Hepatocyte (in vitro differentiated cells): ENCODE measurements around the gene MBD6. TPM values are rescaled to one million over a fixed set of nuclear protein-coding genes. Genes with fewer than 3 reads are reported as not detected.

Source experiments
- DNase-seq: peaks from one replicate; pipeline ENCODE4 v3.0.0-alpha.2; 2016; ENCODE audit warnings: low spot score
- H2AFZ ChIP-seq: fragments of 200-600 bp; sonication (generic); 2 replicates; pipeline ENCODE4 v1.6.0; 2016; ENCODE audit warnings: antibody characterized with exemption, mild to moderate bottlenecking
- H3K27ac ChIP-seq: fragments of 200-600 bp; sonication (generic); 2 replicates; pipeline ENCODE4 v1.5.1; 2016; ENCODE audit warnings: mild to moderate bottlenecking
- H3K27me3 ChIP-seq: fragments of 200-600 bp; sonication (generic); 2 replicates; pipeline ENCODE4 v1.6.1; 2016
- H3K36me3 ChIP-seq: fragments of 200-600 bp; sonication (generic); replicated peaks from 2 replicates; pipeline ENCODE4 v1.5.1; 2016; ENCODE audit warnings: low read depth; ENCODE audit not compliant: insufficient read depth
- H3K4me1 ChIP-seq: fragments of 200-600 bp; sonication (generic); 2 replicates; pipeline ENCODE4 v1.5.1; 2016; ENCODE audit warnings: mild to moderate bottlenecking, moderate library complexity; ENCODE audit not compliant: insufficient read depth
- H3K4me2 ChIP-seq: fragments of 200-600 bp; sonication (generic); 2 replicates; pipeline ENCODE4 v1.6.0; 2016
- H3K4me3 ChIP-seq: fragments of 200-600 bp; sonication (generic); 2 replicates; pipeline ENCODE4 v1.5.1; 2016; ENCODE audit warnings: mild to moderate bottlenecking
- H3K79me2 ChIP-seq: fragments of 200-600 bp; sonication (generic); 2 replicates; pipeline ENCODE4 v1.6.0; 2017; ENCODE audit warnings: mild to moderate bottlenecking
- H3K9me2 ChIP-seq: fragments of 200-600 bp; sonication (generic); replicated peaks from 2 replicates; pipeline ENCODE4 v1.6.0; 2017; ENCODE audit warnings: mild to moderate bottlenecking; ENCODE audit not compliant: insufficient read depth
- H3K9me3 ChIP-seq: fragments of 200-600 bp; sonication (generic); 2 replicates; pipeline ENCODE4 v1.5.1; 2016; ENCODE audit warnings: low read depth, mild to moderate bottlenecking
- H4K20me1 ChIP-seq: fragments of 200-600 bp; sonication (generic); 2 replicates; pipeline ENCODE4 v1.6.0; 2016; ENCODE audit warnings: mild to moderate bottlenecking; ENCODE audit not compliant: insufficient read depth, poor library complexity, severe bottlenecking
- CTCF ChIP-seq: fragments of 200-600 bp; sonication (generic); IDR thresholded peaks from 2 replicates; pipeline ENCODE4 v1.5.1; 2016; ENCODE audit warnings: antibody characterized with exemption, mild to moderate bottlenecking; ENCODE audit not compliant: poor library complexity
- EZH2 ChIP-seq: fragments of 200-600 bp; sonication (generic); IDR thresholded peaks from 2 replicates; pipeline ENCODE4 v1.6.1; 2016; ENCODE audit warnings: antibody characterized with exemption, mild to moderate bottlenecking, borderline replicate concordance
- EZH2phosphoT487 ChIP-seq: fragments of 200-600 bp; sonication (generic); IDR thresholded peaks from one replicate; pipeline ENCODE4 v1.6.1; 2018; ENCODE audit warnings: antibody characterized with exemption, mild to moderate bottlenecking, low read depth, moderate library complexity; ENCODE audit not compliant: unreplicated experiment, severe bottlenecking
- WGBS: methylation state at CpG from one replicate; pipeline ENCODE4 v1.1.6; 2016; ENCODE audit warnings: low lambda C conversion rate; ENCODE audit errors: missing lambda C conversion rate; 5-methylcytosine and 5-hydroxymethylcytosine counted together
- polyA plus RNA-seq: library from polyadenylated mRNA; unstranded; fragments of >200 nt; fragmentation: Nextera tagmentation; extraction: Ambion mirVana; gene quantifications from 2 replicates; pipeline ENCODE4 v1.2.1, GENCODE V29; 2016
- total RNA-seq: library from RNA; depleted of rRNA; stranded (reverse); fragments of >200 nt; gene quantifications from 2 replicates; pipeline ENCODE4 v1.2.3, GENCODE V29; 2014

Gene MBD6
- total and polyA plus RNA-seq, 2 experiments from 2014 or later, result 7.0 to 35.2 TPM

GRCh38 chr12:57522887-57523705 is 472 bp downstream of the MBD6 start:
- H3K36me3 ChIP-seq, result no peaks in the 10 kb centered on the region
- no peaks in the 10 kb centered on the region for H3K27me3 ChIP-seq
- H2AFZ ChIP-seq, result no peak overlapping the region
- H4K20me1 ChIP-seq, result peaks cover 47% of the 10 kb centered on the region
- no peaks in the 10 kb centered on the region for H3K9me3 ChIP-seq
- peak; percentile 85 for DNase-seq
- no peaks in the 10 kb centered on the region for H3K9me2 ChIP-seq
- peaks cover 29% of the 10 kb centered on the region for H3K4me1 ChIP-seq
- TF ChIP-seq EZH2phosphoT487, result no peak
- TF ChIP-seq EZH2, result no peak
- no peak for TF ChIP-seq CTCF
- WGBS, result 5% methylated on average over 8 of the region's 38 CpGs
- H3K4me2 ChIP-seq, result peak overlapping the region; percentile 89
- peak overlapping the region; percentile 58 for H3K4me3 ChIP-seq
- H3K27ac ChIP-seq, result peak overlapping the region; percentile 99
- H3K79me2 ChIP-seq, result peaks cover 66% of the 10 kb centered on the region

GRCh38 chr12:57523706-57524614 is 1.3 kb downstream of the MBD6 start:
- no peaks in the 10 kb centered on the region for H3K9me3 ChIP-seq
- H3K79me2 ChIP-seq, result peaks cover 57% of the 10 kb centered on the region
- H3K36me3 ChIP-seq, result no peaks in the 10 kb centered on the region
- WGBS, result 66% methylated on average over 14 of the region's 14 CpGs
- H3K27me3 ChIP-seq, result no peaks in the 10 kb centered on the region
- TF ChIP-seq CTCF, result no peak
- no peak for TF ChIP-seq EZH2phosphoT487
- no peak for TF ChIP-seq EZH2
- peak overlapping the region; percentile 89 for H3K4me2 ChIP-seq
- H3K9me2 ChIP-seq, result no peaks in the 10 kb centered on the region
- H3K4me1 ChIP-seq, result peaks cover 29% of the 10 kb centered on the region
- peaks cover 41% of the 10 kb centered on the region for H4K20me1 ChIP-seq
- peak overlapping the region; percentile 58 for H3K4me3 ChIP-seq
- H3K27ac ChIP-seq, result peak overlapping the region; percentile 99
- DNase-seq, result no peak
- no peak overlapping the region for H2AFZ ChIP-seq

- no peak for TF ChIP-seq EZH2
- no peak for TF ChIP-seq EZH2phosphoT487
- no peak for TF ChIP-seq CTCF
- Histone ChIP-seq H3K36me3 (no peaks in the 10 kb centered on the region), H3K4me3 (no peak overlapping the region), H3K9me3 (no peaks in the 10 kb centered on the region), H3K27ac (peak overlapping the region; percentile 99), H3K4me1 (peaks cover 29% of the 10 kb centered on the region), H3K9me2 (no peaks in the 10 kb centered on the region), H3K79me2 (peaks cover 47% of the 10 kb centered on the region), H4K20me1 (peaks cover 33% of the 10 kb centered on the region), H3K27me3 (no peaks in the 10 kb centered on the region), H3K4me2 (peak overlapping the region; percentile 89), H2AFZ (no peak overlapping the region)
- 77% methylated on average over 8 of the region's 11 CpGs for WGBS
- no peak for DNase-seq
Observed at GRCh38 chr12:57524814-57525614, 2.4 kb downstream of the MBD6 start.
